Cardiac septum (tissue), 1 donor: ENCODE results near the gene CHFR. TPM values are rescaled to one million over a fixed set of nuclear protein-coding genes. Genes with fewer than 3 reads are reported as not detected.
A peak's percentile ranks its signal among the peaks of the same experiment; 100 is the strongest.
"Not testable (repeated sequence)": the region's sequence is repeated elsewhere in the genome, so short reads cannot be mapped to it uniquely, and the experiment has no call there.

Experiments
- DNase-seq: peaks from one replicate; pipeline ENCODE4 v3.0.0-alpha.2; 2020; ENCODE audit warnings: low spot score
- intact Hi-C: fragments of 100-400 bp; cut with DNase I; formaldehyde crosslinking; loops from one replicate; pipeline ENCODE4 v1.14.0; 2022
- total RNA-seq: library from RNA; stranded (reverse); fragmentation: NEBNext Ultra II Directional; extraction: Animal tissue kit (Norgen Biotek cat#: 25700); gene quantifications from one replicate; pipeline ENCODE4 v1.2.1, GENCODE V29; 2021
- donor health status: DM: no; HTN: no; CAD: no.

CHFR gene
- total RNA-seq, 1 donor from 2014 or later, result 22.5 TPM

DNA sequence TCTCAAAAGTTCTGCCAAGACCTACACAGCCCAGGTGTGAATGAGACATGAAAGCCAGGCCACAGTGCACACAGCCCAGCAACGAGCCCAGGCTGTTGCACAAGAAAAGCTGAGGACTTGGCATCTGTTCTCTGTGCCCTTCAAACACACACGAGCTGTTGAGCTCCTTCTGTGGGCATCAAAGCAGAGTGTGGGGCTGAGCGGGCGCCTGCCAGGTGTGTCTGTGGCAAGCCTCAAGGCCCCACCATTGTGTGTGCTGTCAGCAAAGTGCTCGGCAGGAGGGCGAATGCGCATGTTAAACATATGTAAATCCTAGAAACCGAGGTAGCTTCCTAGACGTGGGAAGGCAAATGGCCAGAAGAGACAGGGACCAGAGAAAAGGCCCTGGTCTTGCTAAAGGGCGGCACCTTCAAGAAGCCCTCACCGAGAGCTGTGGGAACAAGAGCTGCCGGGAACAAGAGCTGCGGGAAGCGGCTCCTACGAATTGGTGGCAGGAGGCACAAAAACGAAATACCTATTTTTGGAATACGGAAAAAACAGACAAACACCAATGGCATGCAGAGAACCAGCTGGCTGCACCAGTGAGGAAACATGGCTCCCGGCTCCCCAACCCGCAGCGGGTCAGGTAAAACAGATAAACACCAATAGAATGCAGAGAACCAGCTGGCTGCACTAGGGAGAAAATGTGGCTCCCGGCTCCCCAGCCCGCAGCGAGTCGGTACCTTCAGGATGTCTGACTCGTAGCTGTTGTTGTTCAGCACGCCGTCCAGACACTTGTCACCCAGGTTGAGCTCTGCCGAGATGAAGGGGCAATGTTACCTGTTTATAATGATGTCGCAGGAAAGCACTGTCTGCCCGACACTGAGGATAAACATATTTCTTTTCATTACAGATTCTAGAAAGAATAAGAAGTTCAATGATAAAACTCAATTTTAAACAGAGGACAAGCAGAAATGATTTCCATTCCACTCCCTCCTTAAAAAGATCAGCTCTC is 39.7 kb downstream of the CHFR start:
- DNase-seq, result no peak
- intact Hi-C loops, result no loop called here

DNA sequence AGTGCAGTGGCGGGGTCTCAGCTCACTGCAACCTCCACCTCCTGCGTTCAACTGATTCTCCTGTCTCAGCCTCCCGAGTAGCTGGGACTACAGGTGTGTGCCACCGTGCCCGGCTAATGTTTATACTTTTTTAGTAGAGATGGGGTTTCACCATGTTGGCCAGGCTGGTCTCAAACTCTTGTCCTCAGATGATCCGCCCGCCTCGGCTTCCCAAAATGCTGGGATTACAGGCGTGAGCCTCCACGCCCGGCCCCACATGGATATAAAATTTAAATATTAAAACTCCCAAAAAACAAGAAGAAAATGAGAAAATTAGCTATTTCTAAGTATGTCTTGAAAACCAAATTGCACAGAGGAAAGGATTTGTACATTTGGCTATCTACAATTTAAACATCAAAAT is 42.7 kb downstream of the CHFR start:
- not testable (repeated sequence) for DNase-seq

DNA sequence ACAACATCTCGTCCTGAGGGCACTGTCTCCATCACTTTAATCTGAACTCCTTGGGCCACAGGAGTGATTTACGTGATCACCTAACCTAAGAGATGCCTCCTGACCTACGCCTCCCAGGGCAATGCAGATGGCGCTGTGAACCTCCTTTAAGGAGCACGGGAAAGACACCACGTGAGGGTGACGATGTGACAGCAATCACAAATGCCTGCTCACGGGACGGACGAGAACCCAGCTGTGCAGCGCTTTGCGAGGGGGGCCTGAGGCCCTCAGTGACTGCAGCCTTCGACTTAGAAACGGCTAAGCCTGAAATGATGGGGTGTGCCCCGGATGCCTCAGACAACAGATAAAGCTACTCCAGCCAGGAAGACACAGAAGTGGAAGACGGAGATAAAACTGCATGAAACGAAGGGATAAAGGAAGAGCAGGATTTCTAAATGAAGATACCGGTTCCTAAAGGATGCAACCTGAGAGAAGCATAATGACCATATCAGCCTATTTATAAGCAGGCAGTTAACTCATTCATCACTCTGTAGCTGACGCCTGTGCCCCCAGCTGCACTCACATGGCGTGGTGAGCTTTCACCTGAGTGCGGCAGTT is 44.9 kb downstream of the CHFR start:
- intact Hi-C loops, result no loop called here
- DNase-seq, result no peak

More for the DNA sequence above, 42.7 kb downstream of the CHFR start:
- intact Hi-C loops, result not testable (repeated sequence)

DNA sequence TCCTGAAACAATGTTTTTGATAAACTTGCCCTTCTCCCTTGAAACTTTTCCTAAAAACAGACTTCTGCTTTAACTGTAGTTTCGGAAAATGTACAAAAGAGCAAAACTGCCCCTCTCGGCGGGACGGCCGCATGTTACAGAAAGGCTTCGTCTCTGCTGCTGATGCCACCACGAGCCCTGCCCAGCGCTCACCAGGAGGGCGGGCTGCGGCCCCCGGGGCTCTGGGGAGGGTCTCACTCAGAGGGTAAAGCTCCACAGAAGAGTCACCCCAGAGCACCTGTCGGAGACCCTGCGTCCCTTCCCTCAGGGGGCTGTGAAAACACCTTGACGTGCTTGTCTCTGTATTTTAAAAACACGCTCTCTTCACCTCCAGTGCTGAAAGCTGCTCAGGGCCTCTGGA is 46.3 kb downstream of the CHFR start:
- no peak for DNase-seq
- intact Hi-C loops, result no loop called here

DNA sequence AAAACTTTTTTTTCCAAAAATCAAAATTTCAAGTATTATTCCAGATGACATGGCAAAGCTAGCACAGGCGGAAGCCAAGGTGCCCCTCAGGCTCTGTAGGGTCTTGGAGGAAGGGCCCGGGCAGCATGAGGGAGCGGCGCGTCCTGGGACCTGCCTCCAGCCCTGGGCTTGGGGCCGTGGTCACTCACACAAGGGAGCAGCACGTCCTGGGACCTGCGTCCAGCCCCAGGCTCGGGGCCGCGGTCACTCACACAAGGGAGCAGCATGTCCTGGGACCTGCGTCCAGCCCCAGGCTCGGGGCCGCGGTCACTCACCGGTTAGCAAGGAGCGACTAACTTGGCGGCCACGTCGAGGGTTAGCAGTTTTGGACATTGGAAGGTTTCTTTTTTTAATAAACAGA is 46.9 kb downstream of the CHFR start:
- DNase-seq, result no peak
- intact Hi-C loops, result no loop called here

DNA sequence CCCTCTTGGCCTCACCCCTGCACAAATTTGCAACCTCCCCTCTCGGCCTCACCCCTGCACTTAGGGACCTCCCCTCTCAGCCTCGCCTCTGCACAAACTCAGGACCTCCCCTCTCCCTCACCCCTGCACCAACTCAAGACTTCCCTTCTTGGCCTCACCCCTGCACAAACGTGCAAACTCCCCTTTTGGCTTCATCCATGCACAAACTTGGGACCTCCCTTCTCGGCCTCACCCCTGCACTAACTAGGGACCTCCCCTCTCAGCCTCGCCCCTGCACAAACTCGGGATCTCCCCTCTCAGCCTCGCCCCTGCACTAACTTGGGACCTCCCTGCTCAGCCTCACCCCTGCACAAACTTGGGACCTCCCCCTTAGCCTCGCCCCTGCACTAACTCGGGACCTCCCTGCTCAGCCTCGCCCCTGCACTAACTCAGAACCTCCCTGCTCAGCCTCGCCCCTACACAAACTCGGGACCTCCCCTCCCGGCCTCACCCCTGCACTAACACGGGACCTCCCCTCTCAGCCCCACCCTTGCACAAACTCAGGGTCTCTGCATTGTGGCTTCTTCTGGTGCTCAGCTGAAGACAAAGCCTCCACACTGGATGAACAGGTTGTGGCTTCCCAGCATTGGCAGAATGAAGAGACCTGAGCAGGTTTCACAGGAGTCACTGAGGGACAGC is 47.7 kb downstream of the CHFR start:
- intact Hi-C loops, result no loop called here
- no peak for DNase-seq

- DNase-seq, result no peak
- intact Hi-C loops, result no loop called here
Measured at GRCh38 chr12:132838410-132839080, 48.9 kb downstream of the CHFR start.

DNA sequence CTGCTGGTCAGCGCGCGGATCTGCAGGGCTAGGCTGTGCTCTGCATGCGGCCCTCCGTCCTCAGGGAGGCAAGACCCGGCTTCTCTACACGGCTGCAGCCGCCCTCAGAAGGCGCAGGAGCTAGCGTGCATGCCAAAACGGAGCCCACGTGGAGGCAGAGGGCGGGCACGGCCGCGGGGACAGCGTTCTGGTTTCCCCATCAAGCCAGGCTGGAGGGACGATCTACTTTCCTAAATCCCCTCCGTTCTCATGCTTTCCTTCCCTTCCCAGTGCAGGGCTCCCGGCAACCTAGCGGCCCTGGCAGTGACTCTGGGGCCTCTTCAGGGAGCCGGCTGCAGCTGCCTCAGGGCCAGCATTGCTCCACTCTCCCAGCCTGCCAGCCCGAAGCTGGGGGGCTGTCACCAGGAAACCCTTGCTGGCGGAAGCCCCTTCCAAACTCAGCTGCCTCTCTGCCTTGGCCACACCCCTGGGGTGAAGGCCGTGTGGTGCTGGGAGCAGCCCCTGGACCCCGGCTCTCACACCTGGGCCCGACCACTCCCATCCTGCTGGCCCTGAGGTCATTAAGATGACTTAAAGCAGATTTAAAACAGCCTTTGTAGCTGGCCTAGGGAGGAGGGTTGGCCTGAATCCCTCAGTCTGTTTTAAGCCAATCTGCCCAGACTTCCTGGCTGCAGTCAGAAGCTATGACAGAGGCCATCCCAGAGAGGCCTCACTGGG is 49.6 kb downstream of the CHFR start:
- no peak for DNase-seq
- intact Hi-C loops, result no loop called here

GRCh38 chr12:132836795-132837331 is 50.5 kb downstream of the CHFR start:
- intact Hi-C loops, result no loop called here
- DNase-seq, result no peak

GRCh38 chr12:132836230-132836629 is 51.2 kb downstream of the CHFR start:
- intact Hi-C loops, DNase-seq: not testable (repeated sequence)

DNA sequence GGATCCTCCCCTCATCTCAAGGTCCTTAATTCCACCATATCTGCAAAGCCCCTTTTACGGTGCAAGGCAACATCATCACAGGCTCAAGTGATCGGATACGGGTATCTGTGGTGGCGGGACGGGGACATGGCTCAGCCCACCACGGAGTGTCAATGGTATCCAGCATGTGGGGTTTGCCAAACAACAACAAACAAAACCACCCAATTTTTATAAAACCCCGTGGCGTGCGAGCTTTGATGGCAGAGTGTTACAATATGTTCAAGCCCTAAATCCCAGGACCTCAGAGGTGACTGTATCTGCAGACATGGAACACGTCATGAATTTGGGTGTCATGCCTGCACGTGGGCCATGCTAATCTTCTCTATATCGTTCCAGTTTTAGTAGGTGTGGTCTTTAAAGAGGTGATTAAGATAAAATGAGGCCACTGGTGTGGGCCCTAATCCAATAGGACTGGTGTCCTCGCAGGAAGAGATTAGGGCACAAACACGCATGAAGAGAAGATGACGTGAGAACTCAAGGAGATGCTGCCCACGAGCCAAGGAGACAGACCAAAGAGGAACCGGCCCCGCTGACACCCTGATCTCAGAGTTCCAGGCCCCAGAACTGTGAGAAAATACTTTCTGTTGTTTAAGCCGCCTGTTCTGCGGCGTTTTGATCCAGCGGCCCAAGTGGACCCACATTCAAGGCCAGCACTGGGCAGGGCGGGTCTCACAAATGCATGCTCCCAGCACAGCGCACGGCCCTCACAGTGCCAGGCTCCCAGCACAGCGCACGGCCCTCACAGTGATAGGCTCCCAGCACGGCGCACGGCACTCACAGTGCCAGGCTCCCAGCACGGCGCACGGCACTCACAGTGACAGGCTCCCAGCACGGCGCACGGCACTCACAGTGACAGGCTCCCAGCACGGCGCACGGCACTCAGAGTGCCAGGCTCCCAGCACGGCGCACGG is 52.1 kb downstream of the CHFR start:
- intact Hi-C loops, result no loop called here

GRCh38 chr12:132834181-132834711 is 53.2 kb downstream of the CHFR start:
- intact Hi-C loops, result no loop called here
- no peak for DNase-seq

More for the DNA sequence above, 52.1 kb downstream of the CHFR start:
- DNase-seq, result no peak

DNA sequence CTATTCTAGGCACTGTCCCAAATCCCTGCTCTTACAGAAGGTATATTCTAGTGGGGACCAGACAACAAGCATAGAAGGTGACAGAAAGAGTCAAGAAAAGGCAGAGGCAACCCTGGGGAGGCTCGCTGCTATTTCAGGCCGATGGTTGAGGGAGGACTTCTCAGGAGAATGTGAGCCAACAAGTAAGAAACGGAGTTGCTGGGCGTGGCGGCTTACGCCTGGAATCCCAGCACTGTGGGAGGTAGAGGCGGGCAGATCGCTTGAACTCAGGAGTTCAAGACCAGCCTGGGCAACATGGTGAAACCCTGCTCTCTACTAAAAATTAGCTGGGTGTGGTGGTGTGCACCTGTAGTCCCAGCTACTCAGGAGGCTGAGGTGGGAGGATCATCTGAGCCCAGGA is 54.1 kb downstream of the CHFR start:
- intact Hi-C loops, result no loop called here
- no peak for DNase-seq

DNA sequence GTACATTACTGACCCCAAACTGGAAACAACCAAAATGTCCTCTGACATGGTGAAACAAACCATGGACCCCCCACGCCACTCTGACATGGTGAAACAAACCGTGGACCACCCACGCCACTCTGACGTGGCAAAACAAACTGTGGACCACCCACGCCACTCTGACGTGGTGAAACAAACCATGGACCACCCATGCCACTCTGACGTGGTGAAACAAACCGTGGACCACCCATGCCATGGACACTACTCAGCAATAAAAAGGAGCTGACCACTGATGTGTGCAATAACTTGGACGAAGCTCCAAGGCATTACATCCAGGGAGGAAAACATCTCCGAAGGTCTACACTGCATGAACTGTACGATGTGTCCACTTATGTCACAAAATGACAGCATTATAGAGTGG is 55.6 kb downstream of the CHFR start:
- DNase-seq, result no peak
- intact Hi-C loops, result no loop called here

DNA sequence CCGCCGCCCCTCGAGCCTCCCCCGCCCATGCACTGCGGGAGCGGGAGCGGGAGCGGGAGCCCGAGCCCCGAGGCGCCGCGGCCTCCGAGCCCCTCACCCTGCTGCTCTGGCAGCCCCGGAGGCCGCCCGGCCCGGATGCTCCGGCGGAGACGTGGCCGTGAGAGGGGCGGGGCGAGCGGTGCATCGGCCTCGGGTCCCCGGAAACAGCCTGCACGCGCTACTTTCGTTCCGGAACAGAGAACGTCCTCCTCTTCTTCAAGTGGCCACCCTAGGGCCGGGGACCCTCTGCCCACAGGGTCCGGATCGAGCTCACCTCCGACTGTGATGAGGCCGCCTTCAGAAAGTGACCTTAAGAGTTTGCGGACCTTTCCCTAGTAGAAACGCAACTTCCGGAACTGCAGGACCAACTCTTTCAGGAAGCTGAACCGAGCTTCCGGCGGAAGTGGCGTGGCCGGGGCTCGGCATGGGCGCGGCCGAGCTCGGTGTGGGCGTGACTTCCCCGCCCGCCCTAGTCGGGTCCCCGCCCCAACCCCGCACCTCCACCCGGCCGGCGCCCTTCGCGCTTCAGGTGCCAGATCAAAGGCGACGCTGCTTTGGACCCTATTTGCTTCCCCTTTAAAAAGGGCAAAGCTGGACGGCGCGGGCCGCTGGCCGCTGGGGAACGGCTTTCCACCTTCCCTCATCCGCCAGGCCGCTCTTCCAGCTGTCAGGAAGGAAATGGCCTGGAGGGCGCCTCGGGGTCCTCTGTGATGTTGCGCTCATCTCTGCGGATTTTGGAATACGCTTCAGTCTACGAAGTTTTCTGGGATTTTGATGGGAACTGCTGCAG is 58.5 kb downstream of the CHFR start, which contains the start of gene GOLGA3:
TSS of gene GOLGA3 (minus strand) at position 164 of the 829 bp plus-strand sequence. CDS start 6,741 bp downstream, outside the sequence.
- intact Hi-C loops, result loop anchor here (2.0 to 5.0 kb wide), 2 partner anchors 58 to 62 kb away; partner anchors contain the start of gene CHFR
- peak; percentile 96 for DNase-seq
